CD4-positive, alpha-beta T cell treated with Interleukin-15 for 1 hour (primary cell): ENCODE results near the gene TENM3.

Source experiments
- DNase-seq: peaks from one replicate; pipeline ENCODE4 v3.0.0-alpha.2; 2020

Gene TENM3

DNA sequence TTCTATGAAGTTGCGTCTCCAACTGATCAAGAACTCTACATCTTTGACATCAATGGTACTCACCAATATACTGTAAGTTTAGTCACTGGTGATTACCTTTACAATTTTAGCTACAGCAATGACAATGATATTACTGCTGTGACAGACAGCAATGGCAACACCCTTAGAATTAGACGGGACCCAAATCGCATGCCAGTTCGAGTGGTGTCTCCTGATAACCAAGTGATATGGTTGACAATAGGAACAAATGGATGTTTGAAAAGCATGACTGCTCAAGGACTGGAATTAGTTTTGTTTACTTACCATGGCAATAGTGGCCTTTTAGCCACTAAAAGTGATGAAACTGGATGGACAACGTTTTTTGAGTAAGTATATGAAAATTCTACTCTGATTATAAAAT lies 511.7 kb downstream of the TENM3 start:
- no peak for DNase-seq

DNA sequence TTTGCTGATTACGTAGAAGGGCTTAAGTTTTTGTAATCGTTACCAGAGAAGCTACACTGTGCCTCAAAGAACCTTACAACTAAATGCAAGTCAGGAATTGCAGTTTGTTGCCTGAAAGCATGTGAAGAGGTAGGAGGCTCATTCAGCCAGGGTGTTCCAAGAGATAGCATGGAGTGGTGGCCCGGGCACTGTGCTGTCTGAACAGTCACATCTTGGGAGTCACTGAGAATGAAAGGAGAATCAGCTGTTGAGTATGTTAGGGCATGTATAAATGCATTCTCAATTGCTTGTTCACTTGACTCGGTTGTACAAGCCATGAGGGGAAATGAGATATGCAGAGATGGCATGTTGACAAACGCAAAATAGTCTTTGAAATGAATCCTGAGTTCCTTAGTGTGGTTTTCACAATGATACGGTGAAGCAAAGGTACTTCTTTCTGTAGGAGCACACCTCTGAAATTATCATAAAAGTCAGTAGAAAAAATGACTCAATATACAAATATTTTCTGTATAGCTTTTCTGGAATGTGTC lies 513.0 kb downstream of the TENM3 start:
- no peak for DNase-seq

- no peak for DNase-seq
Measured at GRCh38 chr4:182758273-182758672, 515.1 kb downstream of the TENM3 start.

DNA sequence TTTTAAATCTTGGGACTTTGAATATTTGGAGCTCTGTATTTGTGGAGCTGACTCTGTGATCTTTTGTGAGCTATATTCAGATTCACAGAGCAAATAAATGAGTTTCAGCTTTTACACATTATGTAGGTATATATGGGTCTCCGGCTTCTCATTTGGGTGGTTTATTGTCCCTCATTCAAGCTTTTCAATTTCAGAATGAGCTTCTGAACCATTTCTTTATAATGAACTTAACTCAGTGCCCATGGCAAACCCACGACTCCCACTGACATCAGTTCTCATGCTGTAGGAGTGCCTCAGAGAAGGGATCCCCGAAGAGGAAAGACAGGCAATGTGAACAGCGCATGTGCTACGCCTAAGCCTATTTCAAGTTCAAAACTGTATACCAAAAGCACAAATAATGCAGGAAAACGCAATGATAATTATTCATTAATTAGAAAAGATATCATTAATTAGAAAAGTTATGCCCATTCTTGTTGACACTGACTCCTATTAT lies 517.4 kb downstream of the TENM3 start:
- DNase-seq: no peak

DNA sequence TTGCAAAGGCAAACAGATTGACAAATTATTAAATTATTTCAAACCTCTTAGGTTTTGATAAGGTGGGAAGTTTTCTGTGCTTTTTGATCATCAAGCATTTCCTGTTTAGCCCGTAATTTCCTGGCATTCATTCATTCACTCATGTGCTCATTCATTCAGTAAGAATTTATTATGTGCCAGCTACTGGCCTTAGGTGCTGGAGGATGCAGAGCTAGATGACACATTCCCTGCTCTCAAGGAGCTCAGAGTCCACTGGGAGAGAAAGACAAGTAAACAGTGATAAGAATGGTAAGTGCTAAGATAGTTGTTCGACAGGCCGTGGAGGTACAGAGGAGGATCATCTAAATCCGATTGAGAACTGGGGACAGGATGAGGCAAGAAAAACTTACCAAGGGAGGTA lies 520.9 kb downstream of the TENM3 start:
- DNase-seq: no peak

- no peak for DNase-seq
Measured at GRCh38 chr4:182764642-182765041, 521.4 kb downstream of the TENM3 start.

- no peak for DNase-seq
Measured at GRCh38 chr4:182765987-182766856, 523.0 kb downstream of the TENM3 start.

- DNase-seq: no peak
Measured at GRCh38 chr4:182766857-182767250, 523.7 kb downstream of the TENM3 start.

DNA sequence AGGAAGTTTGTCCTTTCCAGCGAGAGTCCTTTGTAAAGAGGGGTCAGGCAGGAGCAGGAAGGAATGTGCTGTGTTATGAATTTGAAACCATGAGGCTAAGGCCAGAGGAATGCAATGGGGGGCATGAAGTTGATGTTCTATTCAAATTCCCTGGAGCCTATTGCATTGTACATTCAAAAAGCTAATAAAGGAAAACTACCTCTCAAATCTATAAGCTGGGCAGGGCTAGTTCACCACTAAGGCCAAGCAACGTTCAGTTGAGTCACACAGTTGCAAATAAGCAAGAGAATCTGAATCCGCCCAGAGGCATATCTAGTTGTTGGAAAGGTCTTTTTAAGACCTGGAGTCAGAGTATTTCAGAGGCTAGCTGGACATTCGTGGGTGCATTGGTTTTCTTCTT lies 525.6 kb downstream of the TENM3 start:
- no peak for DNase-seq

- DNase-seq: no peak
Measured at GRCh38 chr4:182770259-182770995, 527.2 kb downstream of the TENM3 start.

GRCh38 chr4:182770996-182771514 lies 527.9 kb downstream of the TENM3 start:
- DNase-seq: no peak

DNA sequence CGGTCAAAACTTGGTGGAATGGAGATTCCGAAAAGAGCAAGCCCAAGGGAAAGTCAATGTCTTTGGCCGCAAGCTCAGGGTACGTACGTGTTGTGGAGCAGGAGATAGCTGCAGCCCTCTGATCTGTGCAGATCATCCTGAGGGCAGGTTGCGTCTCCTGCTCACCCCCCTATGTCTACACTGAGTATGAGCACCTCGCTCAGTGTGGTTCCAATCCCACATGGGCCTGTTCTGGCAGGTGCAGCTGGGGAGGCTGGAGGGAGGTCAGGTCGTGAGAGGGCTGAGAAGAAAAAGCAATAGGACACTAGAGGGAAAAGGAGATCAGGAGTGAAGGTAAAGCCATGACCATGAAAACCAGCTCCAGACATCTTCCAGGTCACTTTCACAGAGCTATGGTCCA lies 531.9 kb downstream of the TENM3 start:
- DNase-seq: no peak

DNA sequence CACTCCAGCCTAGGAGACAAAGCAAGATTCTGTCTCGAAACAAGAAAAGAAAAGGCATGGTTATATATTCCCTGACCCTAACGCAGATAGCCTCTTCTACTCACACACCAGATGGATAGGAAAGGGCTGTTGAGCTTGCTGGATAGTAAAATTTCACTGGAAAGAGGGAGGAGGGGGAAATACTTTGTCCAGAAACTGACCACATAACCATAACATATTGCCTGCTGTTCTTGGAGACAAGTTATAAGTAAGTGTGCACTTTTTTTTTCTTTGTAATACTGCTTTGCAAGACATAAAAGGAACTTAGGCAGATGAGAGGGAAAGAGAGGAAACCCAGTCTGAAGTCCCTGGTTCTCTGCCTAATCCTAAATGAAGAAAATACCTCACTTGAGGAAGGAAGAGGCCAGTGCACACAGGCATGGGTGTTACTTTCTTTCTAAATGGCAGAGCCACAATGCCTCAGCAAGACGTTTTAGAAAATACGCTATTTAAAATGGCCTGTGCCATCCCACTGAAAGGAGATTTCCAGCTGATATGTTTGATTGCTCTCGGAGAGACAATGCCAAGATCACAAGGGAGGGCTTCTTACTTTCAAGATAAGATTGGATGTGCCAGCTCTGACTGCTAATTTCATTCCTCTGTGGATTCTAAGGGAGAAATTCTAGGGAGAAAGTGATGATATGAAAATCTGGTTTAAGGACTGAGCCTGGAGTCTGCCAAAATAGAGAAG lies 533.3 kb downstream of the TENM3 start:
- no peak for DNase-seq

DNA sequence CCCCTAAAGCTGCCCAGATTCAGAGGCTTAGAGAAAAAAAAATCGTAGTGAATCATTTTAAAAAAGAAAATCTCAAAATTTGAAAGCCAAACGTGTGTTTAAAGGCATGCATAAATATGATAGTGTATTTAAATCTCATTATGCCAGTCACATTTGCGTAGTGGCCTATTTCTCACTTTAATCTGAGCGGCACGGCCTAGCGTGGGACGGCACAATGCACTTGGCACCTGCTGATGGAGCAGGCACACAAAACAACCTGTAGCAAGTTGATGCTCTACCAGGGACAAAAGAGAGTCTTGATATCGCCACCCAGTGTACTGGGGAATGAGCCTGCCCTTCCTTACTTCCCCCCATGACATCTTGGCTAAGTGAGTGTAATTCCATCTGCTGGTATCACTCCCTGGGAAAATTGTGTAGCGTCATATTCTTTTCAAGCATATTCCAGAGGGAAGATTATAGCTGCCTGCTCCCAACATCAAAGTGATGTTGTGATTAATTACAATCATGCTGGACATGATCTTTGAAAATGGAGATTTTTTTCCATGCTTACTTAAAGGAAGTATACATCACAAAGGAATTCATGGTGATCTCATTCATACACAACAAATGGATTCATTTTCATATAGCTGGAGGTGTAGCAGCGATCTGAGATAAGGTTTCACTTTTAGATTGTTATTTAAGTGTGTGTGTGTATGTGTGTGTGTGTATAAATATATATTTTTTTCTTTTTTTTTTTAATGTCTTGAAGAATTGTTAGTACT lies 535.2 kb downstream of the TENM3 start:
- no peak for DNase-seq

DNA sequence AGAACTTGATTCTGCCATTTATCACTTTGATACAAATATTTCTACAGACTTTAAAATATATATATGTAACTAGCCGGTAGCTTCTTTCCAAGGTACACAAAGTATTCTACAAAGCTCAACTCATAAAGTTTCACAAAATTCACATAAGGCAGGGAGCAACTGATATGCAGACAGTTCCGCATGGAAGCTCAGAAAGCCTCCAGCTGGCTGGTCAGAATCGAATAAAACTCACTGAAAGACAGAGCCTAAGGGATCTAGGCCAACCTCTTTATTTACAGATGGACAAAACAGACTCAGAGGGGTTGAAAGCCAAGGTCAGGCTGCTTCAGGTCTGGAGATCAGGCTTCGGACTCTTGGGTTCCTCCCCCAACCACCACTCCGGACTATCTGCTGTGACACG lies 543.8 kb downstream of the TENM3 start:
- DNase-seq: no peak

GRCh38 chr4:182788201-182788600 lies 545.0 kb downstream of the TENM3 start:
- no peak for DNase-seq

- DNase-seq: no peak
Measured at GRCh38 chr4:182789529-182789928, 546.3 kb downstream of the TENM3 start.

DNA sequence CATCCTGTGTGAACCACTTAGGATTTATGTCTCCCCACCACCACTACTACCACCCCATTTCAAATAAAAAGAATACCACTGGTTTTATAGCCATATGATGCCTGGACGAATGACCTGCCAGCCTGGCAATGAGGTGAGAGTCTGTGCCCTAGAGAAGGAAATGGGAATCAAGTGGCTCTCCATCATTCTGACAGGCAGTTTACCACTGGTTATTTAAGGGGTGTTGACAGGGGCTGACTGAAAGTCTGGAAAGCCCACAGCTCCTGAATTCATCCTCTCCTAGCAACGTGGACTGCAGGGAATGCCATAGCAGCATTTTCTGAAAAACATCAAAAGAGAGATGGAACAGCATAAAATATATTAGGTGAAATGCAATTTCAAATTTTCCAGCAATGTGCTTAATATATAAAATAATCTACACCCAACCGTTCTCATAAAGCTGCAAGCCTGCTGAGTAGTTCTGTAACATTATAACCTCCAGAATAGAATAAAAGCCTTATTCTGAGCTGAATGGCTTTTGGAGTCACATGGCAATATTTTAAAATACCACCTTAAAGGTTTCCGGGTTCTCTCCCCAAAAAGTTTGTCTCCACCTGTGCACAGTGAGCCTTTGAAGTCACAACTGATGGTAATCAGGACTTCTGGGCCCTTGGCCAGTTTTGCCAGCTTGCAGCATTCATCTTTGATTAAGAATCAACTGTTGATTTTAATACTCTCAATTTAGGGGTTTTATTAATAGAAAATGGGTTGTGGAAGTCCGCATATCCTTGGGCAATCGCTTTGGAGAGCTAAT lies 552.4 kb downstream of the TENM3 start:
- no peak for DNase-seq

- DNase-seq: no peak
Measured at GRCh38 chr4:182799515-182800215, 556.5 kb downstream of the TENM3 start.

GRCh38 chr4:182800216-182800515 lies 557.0 kb downstream of the TENM3 start:
- DNase-seq: no peak

DNA sequence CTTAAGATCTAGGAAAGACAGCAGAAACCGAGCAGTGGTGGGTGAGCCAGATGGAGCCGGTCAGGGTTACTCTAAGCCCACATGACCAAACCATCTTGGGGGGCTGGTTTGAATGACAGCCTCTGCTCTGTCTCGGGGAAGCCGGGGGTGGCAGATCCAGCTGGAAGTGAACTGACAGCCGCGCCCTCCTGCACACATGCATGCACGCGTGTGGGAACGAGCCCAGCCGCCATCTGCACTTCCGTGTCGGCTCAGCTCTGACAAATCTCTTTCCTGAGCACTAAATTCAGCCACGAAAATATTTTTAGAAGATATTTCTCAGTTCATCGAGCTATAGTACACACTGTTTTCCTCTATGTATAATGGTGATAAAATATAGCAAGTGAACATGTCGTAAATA lies 558.4 kb downstream of the TENM3 start:
- DNase-seq: no peak
